Measurements from ENCODE around the gene PRKAG2.
"Not testable (repeated sequence)": the region's sequence is repeated elsewhere in the genome, so short reads cannot be mapped to it uniquely, and the experiment has no call there.

The PRKAG2 gene

GRCh38 chr7:151797667-151798307 lies 79.1 kb downstream of the PRKAG2 start:
- DNase-seq: not testable (repeated sequence)

GRCh38 chr7:151796871-151797537 lies 79.9 kb downstream of the PRKAG2 start:
- no peak for DNase-seq

GRCh38 chr7:151796091-151796870 lies 80.6 kb downstream of the PRKAG2 start:
- no peak for DNase-seq

- DNase-seq: no peak
Measured at GRCh38 chr7:151795168-151795811, 81.6 kb downstream of the PRKAG2 start.

GRCh38 chr7:151794508-151795167 lies 82.3 kb downstream of the PRKAG2 start:
- DNase-seq: no peak

GRCh38 chr7:151793991-151794507 lies 82.9 kb downstream of the PRKAG2 start:
- DNase-seq: no peak

GRCh38 chr7:151793531-151793951 lies 83.4 kb downstream of the PRKAG2 start:
- no peak for DNase-seq

- no peak for DNase-seq
Measured at GRCh38 chr7:151792636-151793035, 84.3 kb downstream of the PRKAG2 start.

- DNase-seq: no peak
Measured at GRCh38 chr7:151792086-151792485, 84.8 kb downstream of the PRKAG2 start.

GRCh38 chr7:151790830-151791620 lies 85.9 kb downstream of the PRKAG2 start:
- DNase-seq: no peak

- no peak for DNase-seq
Measured at GRCh38 chr7:151790095-151790829, 86.7 kb downstream of the PRKAG2 start.

GRCh38 chr7:151789380-151789947 lies 87.5 kb downstream of the PRKAG2 start:
- no peak for DNase-seq

GRCh38 chr7:151787348-151787747 lies 89.6 kb downstream of the PRKAG2 start:
- no peak for DNase-seq

- no peak for DNase-seq
Measured at GRCh38 chr7:151786936-151787335, 90.0 kb downstream of the PRKAG2 start.

- DNase-seq: no peak
Measured at GRCh38 chr7:151786241-151786640, 90.7 kb downstream of the PRKAG2 start.

- DNase-seq: no peak
Measured at GRCh38 chr7:151785681-151785965, 91.3 kb downstream of the PRKAG2 start.

GRCh38 chr7:151784853-151785680 lies 91.8 kb downstream of the PRKAG2 start:
- no peak for DNase-seq

GRCh38 chr7:151783958-151784575 lies 92.8 kb downstream of the PRKAG2 start:
- DNase-seq: no peak
